NCI-H1105 treated with DMSO at 0.1 percent for 48 hours (cell line): ENCODE data around the gene MRPL12.
"Not testable (repeated sequence)": the region's sequence is repeated elsewhere in the genome, so short reads cannot be mapped to it uniquely, and the experiment has no call there.

Experiments
- DNase-seq: peaks from one replicate; lab custom pipeline; 2025; lab: John Stamatoyannopoulos, UW

MRPL12 gene

DNA sequence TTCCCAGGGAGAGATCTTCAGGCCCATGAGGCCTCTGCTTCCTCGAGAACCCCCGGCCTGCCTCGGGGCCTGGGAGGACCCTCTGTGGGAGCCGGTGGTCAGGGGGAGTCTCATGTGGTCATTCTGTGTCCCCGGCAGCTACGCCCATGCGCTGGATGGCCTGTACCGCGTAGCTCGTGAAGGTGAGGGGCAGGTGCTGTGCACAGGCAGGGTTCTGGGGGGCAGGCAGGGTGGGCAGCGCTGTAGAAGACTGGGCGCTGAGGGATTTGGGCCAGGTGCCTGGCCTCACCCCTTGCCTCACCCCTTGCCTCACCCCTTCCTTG is 13.5 kb downstream of the MRPL12 start:
- DNase-seq, result no peak

- no peak for DNase-seq
Observed at GRCh38 chr17:81717049-81717765, 14.0 kb downstream of the MRPL12 start.

GRCh38 chr17:81717766-81718089 is 14.6 kb downstream of the MRPL12 start:
- no peak for DNase-seq

GRCh38 chr17:81719410-81720266 is 16.5 kb downstream of the MRPL12 start:
- DNase-seq, result no peak

DNA sequence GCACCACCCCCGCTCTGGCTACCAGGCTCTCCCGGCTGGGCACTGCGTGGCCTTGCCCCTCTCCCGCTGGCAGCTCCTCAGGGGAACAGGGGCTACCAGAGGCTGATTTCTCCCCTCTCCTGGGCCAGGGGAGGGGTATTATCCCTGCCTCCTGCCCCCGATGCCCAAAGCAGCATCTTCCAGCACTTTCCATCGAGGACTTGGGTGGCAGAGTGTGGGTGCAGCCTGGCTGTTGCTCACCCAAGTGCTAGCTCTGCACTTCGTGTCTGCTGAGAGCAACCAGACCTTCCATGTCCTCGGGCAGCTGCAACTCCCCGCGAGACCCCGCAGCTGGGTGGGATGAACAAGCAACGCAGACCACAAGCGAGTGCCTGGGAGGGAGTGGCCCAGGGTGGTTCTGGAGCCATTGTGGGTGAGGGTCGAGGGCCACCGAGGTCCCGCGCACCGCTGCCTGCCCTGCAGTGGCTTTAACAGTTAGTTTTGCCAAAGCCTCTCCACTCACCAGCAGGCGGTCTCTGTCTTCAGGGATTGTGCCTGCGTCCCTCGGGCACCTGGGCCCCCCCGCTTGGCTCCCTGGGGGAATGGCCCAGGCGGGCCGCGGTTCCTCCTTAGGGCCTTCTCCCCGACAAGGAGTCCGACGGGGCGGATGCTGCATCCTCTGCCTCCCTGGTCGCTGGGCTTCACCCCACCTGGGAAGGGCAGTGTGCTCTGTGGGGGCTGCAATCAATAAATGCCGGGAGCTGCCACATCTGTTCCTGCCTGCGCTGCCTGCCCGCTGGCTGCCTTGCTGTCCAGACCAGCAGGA is 17.3 kb downstream of the MRPL12 start:
- DNase-seq, result no peak

DNA sequence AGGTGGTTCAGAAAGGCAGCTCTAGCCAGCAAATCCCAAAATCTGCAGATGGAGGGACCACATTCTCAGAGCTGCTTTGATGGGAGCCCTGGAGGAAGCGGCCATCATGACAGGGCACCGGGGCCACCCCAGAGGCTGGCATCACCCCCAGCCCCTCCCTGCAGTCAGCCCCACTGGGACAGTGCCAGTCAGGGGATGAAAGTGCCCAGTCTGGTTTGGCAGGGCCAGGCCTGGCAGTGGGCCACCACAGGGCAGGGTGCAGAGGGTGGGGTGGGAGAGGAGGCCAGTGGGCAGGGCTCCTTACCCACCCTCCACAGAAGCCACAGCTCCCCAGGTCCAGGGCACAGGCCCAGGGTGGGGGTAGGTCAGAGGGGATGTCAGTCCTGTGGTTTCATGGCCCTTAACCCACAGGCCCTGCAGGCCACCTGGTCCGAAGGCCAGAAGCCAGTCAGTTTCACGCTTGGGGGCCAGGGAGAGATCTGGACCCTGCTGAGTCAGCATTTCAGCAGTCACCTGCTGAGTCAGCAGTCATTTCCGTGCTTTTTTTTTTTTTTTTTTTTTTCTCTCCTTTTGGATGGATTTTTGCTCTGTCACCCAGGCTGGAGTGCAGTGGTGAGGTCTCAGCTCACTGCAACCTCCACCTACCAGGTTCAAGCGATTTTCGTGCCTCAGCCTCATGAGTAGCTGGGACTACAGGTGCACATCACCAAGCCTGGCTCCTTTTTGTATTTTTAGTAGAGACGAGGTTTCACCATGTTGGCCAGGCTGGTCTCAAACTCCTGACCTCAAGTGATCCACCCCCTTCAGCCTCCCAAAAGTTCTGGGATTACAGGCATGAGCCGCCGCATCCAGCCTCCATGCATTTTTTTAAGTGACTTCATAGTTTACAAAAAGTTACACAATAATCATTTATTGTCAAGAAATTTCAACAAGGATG is 19.3 kb downstream of the MRPL12 start:
- DNase-seq, result peak; percentile 18

DNA sequence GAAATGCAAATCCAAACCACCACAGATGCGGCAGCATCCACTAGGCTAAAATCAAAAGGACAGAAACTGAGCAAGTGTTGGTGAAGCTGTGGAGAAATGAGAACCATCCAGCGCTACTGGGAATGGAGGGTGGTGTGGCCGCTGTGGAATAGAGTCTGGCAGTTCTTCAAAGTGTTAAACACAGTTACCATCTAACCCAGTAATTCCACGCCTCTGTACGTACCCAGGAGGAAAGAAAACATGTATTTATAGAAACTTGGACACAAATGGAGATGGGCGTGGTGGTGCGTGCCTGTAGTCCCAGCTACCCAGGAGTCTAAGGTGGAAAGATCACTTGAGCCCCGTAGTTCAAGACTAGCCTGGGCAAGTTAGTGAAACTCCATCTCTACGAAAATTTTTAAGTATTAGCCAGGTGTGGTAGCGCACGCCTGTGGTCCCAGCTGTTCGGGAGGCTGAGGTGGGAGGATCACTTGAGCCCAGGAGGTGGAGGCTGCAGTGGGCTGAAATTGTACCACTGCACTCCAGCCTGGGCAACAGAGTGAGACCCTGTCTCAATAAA is 20.6 kb downstream of the MRPL12 start:
- DNase-seq, result no peak

DNA sequence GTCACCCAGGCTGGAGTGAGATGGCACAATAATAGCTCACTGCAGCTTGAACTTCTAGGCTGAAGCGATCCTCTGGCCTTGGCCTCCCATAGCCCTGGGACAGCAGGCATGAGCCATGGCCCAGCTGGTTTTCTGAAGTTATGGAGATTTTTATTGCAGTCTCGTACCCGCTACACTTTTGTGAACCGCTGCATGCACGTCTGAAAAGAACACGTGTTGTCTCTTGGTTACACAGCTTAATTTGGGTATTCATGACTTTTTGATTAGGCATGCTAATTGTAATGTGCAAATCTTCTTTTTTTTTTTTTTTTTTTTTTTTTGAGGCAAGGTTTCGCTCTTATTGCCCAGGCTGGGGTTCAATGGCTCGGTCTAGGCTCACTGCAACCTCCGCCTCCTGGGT is 22.3 kb downstream of the MRPL12 start:
- DNase-seq, result no peak

- DNase-seq, result no peak
Observed at GRCh38 chr17:81726004-81726403, 22.8 kb downstream of the MRPL12 start.

- DNase-seq, result peak; percentile 13
Observed at GRCh38 chr17:81727324-81728031, 24.3 kb downstream of the MRPL12 start.

DNA sequence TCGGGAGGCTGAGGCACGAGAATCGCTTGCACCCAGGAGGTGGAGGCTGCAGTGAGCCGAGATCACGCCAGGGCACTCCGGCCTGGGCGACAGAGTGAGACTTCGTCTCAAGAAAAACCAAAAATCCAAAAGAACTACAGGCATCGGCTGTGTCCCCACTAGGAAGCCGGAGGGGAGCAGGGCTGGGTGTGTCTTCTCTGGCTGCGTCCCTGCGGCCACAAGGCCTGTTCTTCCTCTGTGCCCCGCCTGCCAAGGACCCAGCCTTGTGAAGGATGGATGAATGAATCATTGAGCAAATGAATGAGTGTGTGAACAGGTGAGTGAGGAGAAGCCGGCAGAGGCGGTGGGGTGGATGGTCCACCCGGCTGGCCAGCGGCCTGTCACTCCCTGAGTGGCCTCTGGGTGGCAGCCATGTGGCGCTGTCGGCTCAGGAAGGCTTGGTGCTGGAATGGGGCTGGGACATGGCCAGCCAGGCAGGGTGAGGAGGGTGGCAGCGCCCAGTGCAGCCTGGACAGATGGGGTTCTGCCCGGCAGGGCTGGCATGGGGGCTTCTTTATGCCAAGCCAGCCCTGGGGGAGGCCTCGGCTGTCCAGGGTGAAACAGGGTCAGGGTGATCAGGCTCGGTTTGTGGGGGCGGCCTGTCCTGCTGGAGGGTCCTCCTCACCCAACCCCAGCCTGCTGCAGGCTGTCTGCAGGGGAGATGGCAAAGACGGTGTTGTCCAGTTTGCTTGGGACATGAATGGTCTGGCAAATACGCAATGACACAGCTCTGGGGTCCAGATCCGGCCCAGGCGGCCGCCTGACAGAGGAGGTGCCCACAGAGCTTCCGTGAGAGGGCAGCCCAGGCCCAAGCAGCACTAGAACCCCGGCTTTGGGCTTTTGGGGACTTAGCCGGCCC is 30.6 kb downstream of the MRPL12 start:
- peak; percentile 47 for DNase-seq

DNA sequence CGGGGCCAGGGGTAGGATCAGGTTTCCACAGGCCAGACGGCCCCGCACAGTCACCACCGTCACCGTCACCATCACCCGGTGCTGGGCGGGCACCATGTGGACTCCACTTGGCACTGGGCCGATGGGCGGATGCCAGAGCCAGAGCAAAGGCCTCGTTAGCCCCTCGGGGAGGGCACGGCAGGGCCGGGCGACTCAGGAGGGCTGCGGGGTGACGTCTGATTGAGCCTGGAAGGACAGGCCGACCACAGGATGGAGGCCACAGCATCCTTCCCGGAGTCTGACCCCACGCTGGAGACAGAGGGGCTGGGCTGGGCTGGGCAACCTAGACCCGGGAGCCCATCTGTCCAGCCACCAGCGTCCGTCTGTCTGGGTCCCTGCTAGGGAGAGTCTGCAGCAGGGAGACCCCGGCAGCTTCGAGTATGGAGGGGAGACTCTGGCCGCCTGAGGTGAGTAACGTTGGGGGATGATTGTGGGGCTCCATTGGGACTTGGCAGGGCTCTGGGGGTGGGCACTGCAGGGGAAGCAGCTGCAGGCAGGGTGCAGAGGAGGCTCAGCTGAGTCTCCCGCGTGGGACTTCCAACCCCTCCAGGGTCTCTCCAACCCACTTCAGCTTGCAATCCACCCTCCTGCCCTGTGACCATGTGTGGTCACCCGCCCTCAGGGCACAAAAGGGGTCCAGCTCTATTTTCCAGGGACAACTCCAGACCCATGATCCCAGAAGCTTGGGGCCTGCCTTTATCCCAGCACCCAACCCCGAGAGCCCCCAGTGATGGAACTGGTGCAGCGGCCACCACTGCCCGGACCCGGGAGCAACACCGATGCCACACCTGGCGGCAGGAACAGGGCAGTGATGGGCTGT is 31.5 kb downstream of the MRPL12 start:
- DNase-seq, result no peak

DNA sequence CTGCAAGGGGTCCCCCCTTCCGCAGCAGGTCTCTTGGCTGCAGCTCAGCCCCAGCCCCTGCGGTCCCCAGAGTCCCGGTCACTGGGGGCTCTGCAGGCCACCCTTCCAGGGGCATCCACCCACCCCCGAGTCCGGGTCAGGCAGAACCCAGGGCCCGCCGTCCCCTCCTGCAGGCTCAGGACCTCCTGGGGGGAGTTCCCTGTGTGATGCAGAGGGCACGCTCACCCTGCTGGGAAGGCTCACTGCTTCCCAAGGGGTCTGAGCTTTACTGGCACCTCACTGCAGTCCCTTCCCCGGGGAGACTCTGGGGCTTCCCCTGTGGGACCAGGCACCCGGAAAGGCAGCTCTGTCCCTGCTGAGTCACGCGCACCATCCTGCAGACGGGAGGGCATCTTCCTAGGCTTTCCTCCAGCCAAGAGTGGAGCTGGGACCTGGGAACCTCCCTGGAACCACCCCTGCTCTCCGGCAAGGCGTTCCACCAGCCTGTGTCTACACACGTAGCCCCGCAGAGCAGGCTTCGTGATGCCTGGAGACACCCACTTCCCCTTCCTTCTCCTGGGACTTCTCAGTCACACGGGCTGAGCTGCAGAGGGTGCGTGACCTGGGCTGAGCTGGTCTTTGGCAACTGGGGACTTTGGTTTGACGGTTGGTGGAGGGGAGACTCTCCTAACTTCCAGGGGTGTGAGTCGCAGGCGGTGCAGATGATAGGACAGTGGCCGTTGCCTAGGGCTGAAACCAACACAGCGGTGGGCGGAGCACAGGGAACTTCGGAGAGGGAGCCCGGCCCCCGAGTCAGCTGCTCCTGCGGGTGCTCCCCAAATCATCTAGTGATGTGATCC is 32.3 kb downstream of the MRPL12 start:
- DNase-seq, result no peak

DNA sequence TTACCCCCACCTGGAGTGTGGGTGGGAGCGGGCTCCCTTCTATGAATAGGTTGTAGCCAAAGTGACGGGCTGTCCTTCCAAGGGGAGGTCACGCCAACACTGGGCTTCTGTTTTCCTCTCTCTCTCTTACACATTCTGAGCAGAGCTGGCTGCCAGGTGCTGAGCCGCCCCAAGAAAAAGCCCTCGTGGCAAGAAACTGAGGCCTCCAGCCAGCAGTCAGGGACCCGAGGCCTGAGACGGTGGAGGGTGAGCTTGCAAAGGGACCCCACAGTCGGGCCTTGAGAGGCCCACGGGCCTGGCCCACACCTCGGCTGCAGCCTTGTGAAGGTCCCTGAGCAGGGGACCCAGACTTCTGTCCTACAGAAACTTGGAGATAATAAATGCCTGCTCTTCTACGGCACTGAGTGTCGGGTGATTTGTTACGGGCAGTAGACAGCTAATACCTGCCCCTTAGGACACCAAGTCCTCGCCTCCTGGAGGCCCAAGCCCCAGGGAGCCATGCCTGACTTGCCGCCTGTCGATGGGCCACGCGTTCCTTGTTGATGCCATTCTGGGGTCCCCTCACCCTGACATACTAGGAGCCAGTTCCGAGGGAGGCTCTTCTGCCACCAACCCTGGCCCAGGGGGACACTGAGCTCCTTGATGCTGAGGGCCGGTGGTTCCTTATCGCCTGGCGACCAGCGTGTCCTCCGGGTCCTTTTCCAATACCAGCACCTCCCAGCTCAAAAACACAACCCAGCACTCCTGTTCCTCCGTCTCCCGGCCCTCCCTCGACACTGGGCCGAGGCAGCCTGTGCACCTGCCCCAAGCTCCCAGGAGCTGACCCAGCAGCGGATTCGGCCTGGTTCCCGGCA is 35.0 kb downstream of the MRPL12 start:
- no peak for DNase-seq

- DNase-seq, result no peak
Observed at GRCh38 chr17:81738801-81739393, 35.7 kb downstream of the MRPL12 start.

- DNase-seq, result not testable (repeated sequence)
Observed at GRCh38 chr17:81739593-81739992, 36.4 kb downstream of the MRPL12 start.
